Gastroesophageal sphincter (tissue), 4 donors: ENCODE data around the gene BDKRB2. TPM values are rescaled to one million over a fixed set of nuclear protein-coding genes. Genes with fewer than 3 reads are reported as not detected.

ENCODE experiments used
- ATAC-seq: fragments of 150-250 bp; one replicate; pipeline ENCODE4 v1.9.1; 2016; ENCODE audit warnings: mild to moderate bottlenecking, moderate library complexity
- H3K27ac ChIP-seq, 4 donors: fragments of 200-600 bp; sonication (generic) in 3 of 4; 1 replicate in 3 of 4; 2 replicates in 1 of 4; pipeline ENCODE4 v1.5.1; 2016 to 2019
- H3K27me3 ChIP-seq: fragments of 200-600 bp; sonication (generic); one replicate; pipeline ENCODE4 v1.5.1; 2019
- H3K36me3 ChIP-seq, 2 donors: fragments of 200-600 bp; sonication (generic); one replicate each; pipeline ENCODE4 v1.5.1; 2019; ENCODE audit warnings: control low read depth in 1 of 2
- H3K4me1 ChIP-seq, 3 donors: fragments of 200-600 bp; sonication (generic); 1 replicate in 2 of 3; 2 replicates in 1 of 3; pipeline ENCODE4 v1.5.1; 2016 to 2019; ENCODE audit warnings: control low read depth in 2 of 3
- H3K4me3 ChIP-seq, 2 donors: fragments of 200-600 bp; sonication (generic); one replicate each; pipeline ENCODE4 v1.5.1; 2019; ENCODE audit warnings: mild to moderate bottlenecking in 1 of 2, moderate library complexity in 1 of 2
- H3K9me3 ChIP-seq, 3 donors: fragments of 200-600 bp; sonication (generic); one replicate each; pipeline ENCODE4 v1.5.1; 2017 to 2019; ENCODE audit warnings: control low read depth in 2 of 3
- CTCF ChIP-seq, 4 experiments: fragments of 200-600 bp in 2 of 4; fragments of 450-650 bp in 2 of 4; sonication (generic) in 1 of 4; IDR thresholded peaks; one replicate each; pipeline ENCODE4 v1.5.1; 2017 to 2019; ENCODE audit warnings: antibody characterized with exemption in 4 of 4, mild to moderate bottlenecking in 2 of 4, moderate library complexity in 2 of 4
- EP300 ChIP-seq: sonication (generic); formaldehyde crosslinking; IDR thresholded peaks from one replicate; pipeline ENCODE4 v1.6.1; 2017; ENCODE audit warnings: antibody characterized with exemption, mild to moderate bottlenecking
- POLR2A ChIP-seq, 2 donors: fragments of 450-650 bp; IDR thresholded peaks; one replicate each; pipeline ENCODE4 v1.6.1; 2017; ENCODE audit warnings: antibody characterized with exemption in 2 of 2, mild to moderate bottlenecking in 2 of 2, moderate library complexity in 1 of 2
- POLR2AphosphoS5 ChIP-seq: sonication (generic); formaldehyde crosslinking; IDR thresholded peaks from one replicate; pipeline ENCODE4 v1.6.1; 2017; ENCODE audit warnings: antibody characterized with exemption
- WGBS, 2 donors: methylation state at CpG; one replicate each; pipeline ENCODE4 v1.1.5; 2018; ENCODE audit warnings: low coverage in 1 of 2; 5-methylcytosine and 5-hydroxymethylcytosine counted together
- total RNA-seq, 4 donors: library from RNA; depleted of rRNA; stranded (reverse); fragments of >200 nt; gene quantifications; one replicate each; pipeline ENCODE4 v1.1.0, GENCODE V29; 2016

The BDKRB2 gene
- total RNA-seq, 4 donors from 2014 or later = 3.3 to 13.6 (median 8.3) TPM

- TF ChIP-seq POLR2AphosphoS5 (no peak), POLR2A (IDR thresholded peaks at IDR 0.05) (no peak), CTCF (IDR thresholded peaks at IDR 0.05) (no peak), EP300 (no peak)
- Histone ChIP-seq H3K36me3 (peaks cover 0 to 7% of the 10 kb centered on the region in 2 donors), H3K4me3 (no peak overlapping the region), H3K27me3 (no peaks in the 10 kb centered on the region), H3K4me1 (no peaks in the 10 kb centered on the region), H3K9me3 (peaks cover 0 to 4% (median 0%) of the 10 kb centered on the region in 3 donors), H3K27ac (peak overlapping the region in 1 of 4 donors; percentile 19)
- no peak for ATAC-seq
- WGBS, 2 donors = 90% methylated on average over 2 of the region's 3 CpGs; no CpG with 5 or more reads in 1 of the 2 donors
Measured at GRCh38 chr14:96245710-96246538, 41.3 kb downstream of the BDKRB2 start.

- H3K36me3 ChIP-seq = peaks cover 0 to 2% of the 10 kb centered on the region in 2 donors
- peaks cover 0 to 4% (median 0%) of the 10 kb centered on the region in 3 donors for H3K9me3 ChIP-seq
- no peaks in the 10 kb centered on the region for H3K4me1 ChIP-seq
- H3K27me3 ChIP-seq = no peaks in the 10 kb centered on the region
- TF ChIP-seq POLR2A (IDR thresholded peaks at IDR 0.05) (no peak), POLR2AphosphoS5 (peak; percentile 37)
- H3K27ac ChIP-seq = peak overlapping the region in 1 of 4 donors; percentile 19
- no peak overlapping the region for H3K4me3 ChIP-seq
- ATAC-seq = peak; percentile 79
- 71 to 86% methylated on average over 1 of the region's 1 CpG for WGBS, 2 donors
Measured at GRCh38 chr14:96246539-96246847, 41.9 kb downstream of the BDKRB2 start.

- Histone ChIP-seq H3K36me3 (no peaks in the 10 kb centered on the region), H3K27me3 (no peaks in the 10 kb centered on the region), H3K9me3 (peaks cover 0 to 4% (median 0%) of the 10 kb centered on the region in 3 donors), H3K4me3 (no peak overlapping the region), H3K27ac (no peak overlapping the region), H3K4me1 (no peaks in the 10 kb centered on the region)
- TF ChIP-seq CTCF (IDR thresholded peaks at IDR 0.05) (no peak), POLR2AphosphoS5 (no peak), EP300 (no peak), POLR2A (IDR thresholded peaks at IDR 0.05) (no peak)
- 80 to 91% methylated on average over 2 to 6 of the region's 6 CpGs for WGBS, 2 donors
- no peak for ATAC-seq
Measured at GRCh38 chr14:96247031-96247430, 42.4 kb downstream of the BDKRB2 start.

GRCh38 chr14:96249029-96249428, 44.4 kb downstream of the BDKRB2 start:
- peak; percentile 77 for ATAC-seq
- 33 to 73% methylated on average over 2 to 5 of the region's 5 CpGs for WGBS, 2 donors

GRCh38 chr14:96250485-96250884, 45.8 kb downstream of the BDKRB2 start:
- H3K4me3 ChIP-seq = no peak overlapping the region

More at GRCh38 chr14:96249029-96249428, 44.4 kb downstream of the BDKRB2 start:
- H3K36me3 ChIP-seq = no peaks in the 10 kb centered on the region
- TF ChIP-seq POLR2A (IDR thresholded peaks at IDR 0.05) (no peak), CTCF (IDR thresholded peaks at IDR 0.05) (no peak), EP300 (no peak), POLR2AphosphoS5 (peak; percentile 53)
- no peaks in the 10 kb centered on the region for H3K27me3 ChIP-seq
- H3K9me3 ChIP-seq = no peaks in the 10 kb centered on the region
- peak overlapping the region in 1 of 4 donors; percentile 29 for H3K27ac ChIP-seq
- H3K4me3 ChIP-seq = no peak overlapping the region
- H3K4me1 ChIP-seq = peaks cover 0 to 18% (median 10%) of the 10 kb centered on the region in 3 donors

More at GRCh38 chr14:96250485-96250884, 45.8 kb downstream of the BDKRB2 start:
- Histone ChIP-seq H3K36me3 (no peaks in the 10 kb centered on the region), H3K4me1 (peaks cover 4 to 32% (median 20%) of the 10 kb centered on the region in 3 donors), H3K27ac (no peak overlapping the region), H3K27me3 (no peaks in the 10 kb centered on the region), H3K9me3 (no peaks in the 10 kb centered on the region)
- 70 to 78% methylated on average over 3 of the region's 3 CpGs for WGBS, 2 donors
- no peak for ATAC-seq
- no peak for TF ChIP-seq CTCF (IDR thresholded peaks at IDR 0.05)
